ENCODE measurements around the gene NDUFA12. TPM values are rescaled to one million over a fixed set of nuclear protein-coding genes. Genes with fewer than 3 reads are reported as not detected.

The NDUFA12 gene
- polyA plus RNA-seq, 4 donors, result 96.3 to 215 (median 182) TPM

DNA sequence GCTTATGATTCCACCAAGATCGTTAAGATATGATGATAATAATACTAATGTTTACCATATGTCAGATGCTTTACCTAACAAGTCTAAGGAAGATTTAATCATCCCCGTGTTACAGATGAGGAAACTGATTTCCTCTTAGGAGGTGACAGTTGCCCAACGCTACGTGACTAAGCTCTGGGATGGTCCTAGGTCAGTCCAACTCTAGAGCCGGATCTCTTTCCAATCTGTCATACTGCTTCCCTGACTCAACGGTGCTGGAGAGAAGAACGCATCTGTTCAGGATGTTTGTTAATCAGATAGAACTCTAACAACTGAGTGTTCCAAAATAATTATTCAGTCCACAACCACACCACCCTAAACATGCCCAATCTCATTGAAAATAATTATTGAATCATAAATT lies 39.8 kb downstream of the NDUFA12 start:
- Histone ChIP-seq H3K36me3 (ENCODE audit: control insufficient read depth in 3 of 3, insufficient read depth in 2 of 3, low read depth in 1 of 3, low read length in 3 of 3) (no peaks in the 10 kb centered on the region), H3K27me3 (ENCODE audit: control insufficient read depth in 3 of 3, insufficient read depth in 3 of 3, low read length in 3 of 3) (no peaks in the 10 kb centered on the region), H3K4me1 (ENCODE audit: control insufficient read depth in 3 of 3, insufficient read depth in 2 of 3, low read depth in 1 of 3, low read length in 2 of 3) (no peaks in the 10 kb centered on the region), H3K9me3 (ENCODE audit: control insufficient read depth in 2 of 2, insufficient read depth in 1 of 2, low read depth in 1 of 2, low read length in 1 of 2) (no peaks in the 10 kb centered on the region), H3K4me3 (ENCODE audit: low read depth in 1 of 3, low read length in 3 of 3) (no peak overlapping the region), H3K27ac (ENCODE audit: low read depth in 1 of 3, low read length in 2 of 3) (no peak overlapping the region)
- FAIRE-seq, result no peak
- 84 to 87% (median 84%) methylated on average over 7 of the region's 7 CpGs for WGBS, 3 donors
- no peak for DNase-seq

DNA sequence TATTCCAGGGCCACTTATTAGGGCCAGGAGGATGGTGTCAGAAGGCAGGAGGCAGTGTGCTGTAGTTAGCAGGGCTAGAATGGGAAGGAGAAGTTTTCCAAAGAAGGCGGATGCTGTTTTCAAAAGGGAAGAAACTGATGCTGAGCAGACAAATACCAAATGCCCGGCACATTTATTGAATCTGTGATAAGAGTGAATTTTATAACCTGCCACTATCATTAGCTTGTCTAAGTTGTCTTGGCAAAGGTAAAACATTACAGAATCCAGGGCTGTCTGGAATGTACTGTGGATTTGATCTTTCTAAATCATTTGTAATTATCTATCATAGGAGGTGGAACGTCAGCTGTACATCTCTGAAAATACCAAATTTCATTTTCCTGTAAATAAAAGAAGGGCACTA lies 40.8 kb downstream of the NDUFA12 start:
- Histone ChIP-seq H3K27me3 (ENCODE audit: control insufficient read depth in 3 of 3, insufficient read depth in 3 of 3, low read length in 3 of 3) (no peaks in the 10 kb centered on the region), H3K4me1 (ENCODE audit: control insufficient read depth in 3 of 3, insufficient read depth in 2 of 3, low read depth in 1 of 3, low read length in 2 of 3) (no peaks in the 10 kb centered on the region), H3K9me3 (ENCODE audit: control insufficient read depth in 2 of 2, insufficient read depth in 1 of 2, low read depth in 1 of 2, low read length in 1 of 2) (no peaks in the 10 kb centered on the region), H3K27ac (ENCODE audit: low read depth in 1 of 3, low read length in 2 of 3) (peak overlapping the region in 1 of 3 donors; percentile 39), H3K36me3 (ENCODE audit: control insufficient read depth in 3 of 3, insufficient read depth in 2 of 3, low read depth in 1 of 3, low read length in 3 of 3) (no peaks in the 10 kb centered on the region), H3K4me3 (ENCODE audit: low read depth in 1 of 3, low read length in 3 of 3) (no peak overlapping the region)
- 20 to 58% (median 28%) methylated on average over 3 of the region's 3 CpGs for WGBS, 3 donors
- DNase-seq (peak; percentile 51 to 80), FAIRE-seq (no peak)

DNA sequence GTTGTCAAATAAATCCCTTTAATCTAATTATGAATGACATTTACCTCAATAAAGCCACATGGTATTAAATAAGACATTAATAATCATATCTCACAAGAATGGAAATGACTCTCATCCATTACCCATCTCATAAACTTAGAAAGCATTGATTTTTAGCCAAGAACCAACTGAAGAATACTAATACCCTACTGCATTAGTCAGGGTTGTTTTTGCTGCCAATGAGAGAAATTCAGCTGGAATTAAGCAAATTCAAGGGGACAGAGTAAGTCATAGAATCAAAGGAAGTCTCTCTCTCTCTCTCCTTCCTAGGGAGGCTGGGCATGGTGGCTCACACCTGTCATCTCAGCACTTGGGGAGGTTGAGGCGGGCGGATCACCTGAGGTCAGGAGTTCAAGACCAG lies 41.6 kb downstream of the NDUFA12 start:
- no peaks in the 10 kb centered on the region for H3K27me3 ChIP-seq (ENCODE audit: control insufficient read depth in 3 of 3, insufficient read depth in 3 of 3, low read length in 3 of 3)
- H3K27ac ChIP-seq (ENCODE audit: low read depth in 1 of 3, low read length in 2 of 3), result no peak overlapping the region
- no peak overlapping the region for H3K4me3 ChIP-seq (ENCODE audit: low read depth in 1 of 3, low read length in 3 of 3)
- DNase-seq (no peak), FAIRE-seq (no peak)
- no peaks in the 10 kb centered on the region for H3K9me3 ChIP-seq (ENCODE audit: control insufficient read depth in 2 of 2, insufficient read depth in 1 of 2, low read depth in 1 of 2, low read length in 1 of 2)
- no peaks in the 10 kb centered on the region for H3K36me3 ChIP-seq (ENCODE audit: control insufficient read depth in 3 of 3, insufficient read depth in 2 of 3, low read depth in 1 of 3, low read length in 3 of 3)
- H3K4me1 ChIP-seq (ENCODE audit: control insufficient read depth in 3 of 3, insufficient read depth in 2 of 3, low read depth in 1 of 3, low read length in 2 of 3), result no peaks in the 10 kb centered on the region
- 77 to 92% (median 83%) methylated on average over 2 of the region's 2 CpGs for WGBS, 3 donors

DNA sequence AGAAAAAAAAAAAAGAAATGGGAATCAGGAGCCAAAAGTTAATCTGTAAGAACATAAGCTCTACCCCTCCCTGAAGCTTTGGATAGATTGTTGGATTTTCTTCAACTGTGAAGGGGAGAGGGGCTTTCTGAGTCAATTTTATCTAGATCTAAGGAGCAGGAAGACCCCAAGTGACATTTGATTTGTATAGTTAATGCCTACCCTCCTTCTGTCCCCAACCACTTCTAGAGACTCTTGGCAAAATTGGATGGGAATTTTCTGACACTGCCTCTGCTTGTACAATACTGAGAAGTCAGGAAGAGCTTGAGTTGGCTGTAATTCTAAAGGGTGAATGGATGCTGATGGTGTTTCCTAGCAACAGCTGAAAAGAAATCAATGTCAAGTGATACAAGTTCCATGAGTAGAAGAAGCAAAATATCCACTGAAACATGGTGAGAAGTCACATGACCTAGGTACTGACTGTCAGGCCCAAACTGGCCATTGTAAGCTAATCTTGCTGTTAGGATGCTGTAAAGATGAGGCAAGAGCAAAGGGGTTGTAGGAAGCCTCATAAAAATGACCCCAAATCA lies 42.2 kb downstream of the NDUFA12 start:
- FAIRE-seq (no peak), DNase-seq (no peak)
- H3K9me3 ChIP-seq (ENCODE audit: control insufficient read depth in 2 of 2, insufficient read depth in 1 of 2, low read depth in 1 of 2, low read length in 1 of 2), result no peaks in the 10 kb centered on the region
- H3K4me1 ChIP-seq (ENCODE audit: control insufficient read depth in 3 of 3, insufficient read depth in 2 of 3, low read depth in 1 of 3, low read length in 2 of 3), result no peaks in the 10 kb centered on the region
- H3K4me3 ChIP-seq (ENCODE audit: low read depth in 1 of 3, low read length in 3 of 3), result no peak overlapping the region
- no peaks in the 10 kb centered on the region for H3K36me3 ChIP-seq (ENCODE audit: control insufficient read depth in 3 of 3, insufficient read depth in 2 of 3, low read depth in 1 of 3, low read length in 3 of 3)
- H3K27me3 ChIP-seq (ENCODE audit: control insufficient read depth in 3 of 3, insufficient read depth in 3 of 3, low read length in 3 of 3), result no peaks in the 10 kb centered on the region
- H3K27ac ChIP-seq (ENCODE audit: low read depth in 1 of 3, low read length in 2 of 3), result no peak overlapping the region

DNA sequence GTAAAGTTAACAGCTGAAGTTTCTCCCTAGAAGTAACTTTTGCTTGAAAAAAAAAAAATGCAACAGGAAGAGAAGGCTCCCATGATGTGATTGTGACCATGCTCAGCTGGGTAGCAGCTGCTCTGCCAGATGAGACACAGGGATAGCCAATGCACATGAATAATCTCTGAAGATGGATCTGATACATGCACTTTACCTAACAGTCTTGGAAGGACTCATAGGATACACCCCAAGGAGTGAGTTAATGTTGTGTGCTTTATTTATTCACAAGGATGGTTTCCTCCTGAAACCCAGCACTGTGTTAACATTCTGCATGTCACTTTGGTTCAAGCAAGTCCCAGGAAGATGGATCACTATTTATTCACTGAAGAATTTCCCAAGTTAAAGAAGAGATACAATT lies 46.5 kb downstream of the NDUFA12 start:
- Histone ChIP-seq H3K4me1 (ENCODE audit: control insufficient read depth in 3 of 3, insufficient read depth in 2 of 3, low read depth in 1 of 3, low read length in 2 of 3) (peaks cover 2 to 8% (median 7%) of the 10 kb centered on the region in 3 donors), H3K4me3 (ENCODE audit: low read depth in 1 of 3, low read length in 3 of 3) (no peak overlapping the region), H3K36me3 (ENCODE audit: control insufficient read depth in 3 of 3, insufficient read depth in 2 of 3, low read depth in 1 of 3, low read length in 3 of 3) (no peaks in the 10 kb centered on the region), H3K27me3 (ENCODE audit: control insufficient read depth in 3 of 3, insufficient read depth in 3 of 3, low read length in 3 of 3) (no peaks in the 10 kb centered on the region), H3K9me3 (ENCODE audit: control insufficient read depth in 2 of 2, insufficient read depth in 1 of 2, low read depth in 1 of 2, low read length in 1 of 2) (no peaks in the 10 kb centered on the region), H3K27ac (ENCODE audit: low read depth in 1 of 3, low read length in 2 of 3) (no peak overlapping the region)
- FAIRE-seq (no peak), DNase-seq (no peak)

DNA sequence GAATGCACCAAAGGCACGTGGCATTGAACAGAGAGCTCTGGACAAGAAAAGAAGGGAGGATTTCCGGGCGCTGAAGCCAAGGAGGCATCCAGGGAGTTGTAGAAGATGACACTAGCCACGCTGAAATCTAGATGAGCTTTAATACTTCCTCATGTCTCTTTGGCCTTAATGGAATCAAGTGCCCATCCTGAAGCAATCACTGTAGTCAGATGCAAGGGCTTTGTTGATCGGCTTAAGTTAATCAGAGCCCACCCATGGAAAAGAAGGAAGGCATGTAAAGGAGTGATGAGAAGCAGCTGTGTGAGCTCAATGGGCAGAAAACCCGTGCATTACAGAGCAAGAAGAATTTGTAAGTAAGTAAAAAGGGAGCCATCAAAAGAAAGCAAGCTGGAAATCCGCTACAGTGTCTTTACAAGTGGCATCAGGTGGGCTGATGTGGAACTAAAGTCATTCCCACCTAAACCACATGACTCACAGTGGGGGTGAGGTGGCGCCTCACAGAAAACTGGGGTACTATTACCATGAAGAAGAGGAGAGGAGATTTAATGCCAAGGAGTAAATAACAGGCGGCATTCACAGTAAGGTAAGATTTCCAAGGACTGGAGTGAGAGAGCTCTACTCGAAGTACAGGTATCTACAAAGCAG lies 48.4 kb downstream of the NDUFA12 start:
- Histone ChIP-seq H3K4me1 (ENCODE audit: control insufficient read depth in 3 of 3, insufficient read depth in 2 of 3, low read depth in 1 of 3, low read length in 2 of 3) (peaks cover 2 to 19% (median 9%) of the 10 kb centered on the region in 3 donors), H3K36me3 (ENCODE audit: control insufficient read depth in 3 of 3, insufficient read depth in 2 of 3, low read depth in 1 of 3, low read length in 3 of 3) (no peaks in the 10 kb centered on the region), H3K27ac (ENCODE audit: low read depth in 1 of 3, low read length in 2 of 3) (peak overlapping the region in 1 of 3 donors; percentile 60), H3K27me3 (ENCODE audit: control insufficient read depth in 3 of 3, insufficient read depth in 3 of 3, low read length in 3 of 3) (no peaks in the 10 kb centered on the region), H3K9me3 (ENCODE audit: control insufficient read depth in 2 of 2, insufficient read depth in 1 of 2, low read depth in 1 of 2, low read length in 1 of 2) (no peaks in the 10 kb centered on the region), H3K4me3 (ENCODE audit: low read depth in 1 of 3, low read length in 3 of 3) (no peak overlapping the region)
- FAIRE-seq, result no peak
- 81 to 87% (median 83%) methylated on average over 10 of the region's 10 CpGs for WGBS, 3 donors
- no peak for DNase-seq

DNA sequence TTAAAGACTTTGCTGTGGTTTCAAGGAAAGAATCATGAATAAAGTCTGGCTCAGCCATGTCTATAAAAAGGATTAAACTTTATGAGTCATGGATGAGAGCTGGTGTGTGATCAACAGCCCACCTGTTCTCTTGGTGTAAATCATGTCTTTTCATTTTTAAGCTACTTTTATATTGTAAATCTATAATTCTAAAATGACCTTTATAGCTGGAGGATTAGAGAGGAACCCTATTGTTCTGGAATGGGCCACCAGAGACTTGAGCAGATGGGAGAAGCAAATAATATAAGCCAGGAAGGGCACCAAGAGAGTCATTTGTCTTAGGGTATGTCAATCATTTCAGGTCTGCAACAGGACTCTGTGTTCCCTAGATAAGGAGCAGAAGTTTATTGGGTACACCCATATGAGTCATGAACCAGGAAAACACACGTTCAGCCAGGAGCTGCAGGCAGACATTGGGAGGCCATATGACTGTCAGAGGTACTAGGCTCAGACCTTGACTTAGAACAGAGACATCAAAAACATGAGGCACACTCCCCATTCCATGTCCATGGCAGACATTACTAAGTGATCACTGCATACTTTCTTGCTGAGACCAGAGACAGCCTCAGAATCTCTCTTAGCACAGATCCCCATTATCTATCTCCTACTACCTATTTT lies 49.3 kb downstream of the NDUFA12 start:
- peak overlapping the region; percentile 17 to 80 (median 54) for H3K27ac ChIP-seq (ENCODE audit: low read depth in 1 of 3, low read length in 2 of 3)
- DNase-seq (peak; percentile 78 to 97), FAIRE-seq (peak; percentile 61)
- H3K27me3 ChIP-seq (ENCODE audit: control insufficient read depth in 3 of 3, insufficient read depth in 3 of 3, low read length in 3 of 3), result no peaks in the 10 kb centered on the region
- no peaks in the 10 kb centered on the region for H3K36me3 ChIP-seq (ENCODE audit: control insufficient read depth in 3 of 3, insufficient read depth in 2 of 3, low read depth in 1 of 3, low read length in 3 of 3)
- WGBS, 3 donors, result 5 to 41% (median 13%) methylated on average over 1 of the region's 1 CpG
- H3K9me3 ChIP-seq (ENCODE audit: control insufficient read depth in 2 of 2, insufficient read depth in 1 of 2, low read depth in 1 of 2, low read length in 1 of 2), result no peaks in the 10 kb centered on the region
- peaks cover 2 to 19% (median 9%) of the 10 kb centered on the region in 3 donors for H3K4me1 ChIP-seq (ENCODE audit: control insufficient read depth in 3 of 3, insufficient read depth in 2 of 3, low read depth in 1 of 3, low read length in 2 of 3)
- H3K4me3 ChIP-seq (ENCODE audit: low read depth in 1 of 3, low read length in 3 of 3), result no peak overlapping the region

DNA sequence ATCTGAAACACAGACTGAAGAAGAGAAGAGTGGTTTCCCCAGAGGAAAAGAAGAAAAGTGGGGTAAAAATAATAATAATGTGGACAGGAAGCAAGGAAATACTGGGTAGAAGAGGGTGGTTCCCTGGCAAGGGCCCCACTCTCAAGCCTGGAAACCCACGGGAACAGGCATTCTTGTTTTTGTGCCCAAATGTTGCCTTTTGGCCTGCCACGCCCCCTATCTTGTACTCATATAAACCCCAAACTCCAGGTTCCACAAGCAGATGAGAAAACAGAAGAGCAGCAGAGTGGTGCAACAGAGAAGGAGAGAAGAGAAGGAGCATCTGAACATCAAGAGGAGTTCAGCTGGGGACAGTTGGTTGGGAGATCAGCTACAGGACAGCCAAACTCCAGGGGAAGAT lies 51.2 kb downstream of the NDUFA12 start:
- H3K4me3 ChIP-seq (ENCODE audit: low read depth in 1 of 3, low read length in 3 of 3), result no peak overlapping the region
- no peaks in the 10 kb centered on the region for H3K36me3 ChIP-seq (ENCODE audit: control insufficient read depth in 3 of 3, insufficient read depth in 2 of 3, low read depth in 1 of 3, low read length in 3 of 3)
- DNase-seq, result no peak
- no peaks in the 10 kb centered on the region for H3K27me3 ChIP-seq (ENCODE audit: control insufficient read depth in 3 of 3, insufficient read depth in 3 of 3, low read length in 3 of 3)
- peaks cover 2 to 19% (median 9%) of the 10 kb centered on the region in 3 donors for H3K4me1 ChIP-seq (ENCODE audit: control insufficient read depth in 3 of 3, insufficient read depth in 2 of 3, low read depth in 1 of 3, low read length in 2 of 3)
- FAIRE-seq, result no peak
- no peaks in the 10 kb centered on the region for H3K9me3 ChIP-seq (ENCODE audit: control insufficient read depth in 2 of 2, insufficient read depth in 1 of 2, low read depth in 1 of 2, low read length in 1 of 2)
- 58 to 69% (median 66%) methylated on average over 2 of the region's 2 CpGs for WGBS, 3 donors
- no peak overlapping the region for H3K27ac ChIP-seq (ENCODE audit: low read depth in 1 of 3, low read length in 2 of 3)

Data from small intestine (tissue), 7 donors.